ENCODE measurements around the gene GRIP1. TPM values are rescaled to one million over a fixed set of nuclear protein-coding genes. Genes with fewer than 3 reads are reported as not detected.

The GRIP1 gene
- total RNA-seq, 2 experiments from 2014 or later: 5.4 TPM

DNA sequence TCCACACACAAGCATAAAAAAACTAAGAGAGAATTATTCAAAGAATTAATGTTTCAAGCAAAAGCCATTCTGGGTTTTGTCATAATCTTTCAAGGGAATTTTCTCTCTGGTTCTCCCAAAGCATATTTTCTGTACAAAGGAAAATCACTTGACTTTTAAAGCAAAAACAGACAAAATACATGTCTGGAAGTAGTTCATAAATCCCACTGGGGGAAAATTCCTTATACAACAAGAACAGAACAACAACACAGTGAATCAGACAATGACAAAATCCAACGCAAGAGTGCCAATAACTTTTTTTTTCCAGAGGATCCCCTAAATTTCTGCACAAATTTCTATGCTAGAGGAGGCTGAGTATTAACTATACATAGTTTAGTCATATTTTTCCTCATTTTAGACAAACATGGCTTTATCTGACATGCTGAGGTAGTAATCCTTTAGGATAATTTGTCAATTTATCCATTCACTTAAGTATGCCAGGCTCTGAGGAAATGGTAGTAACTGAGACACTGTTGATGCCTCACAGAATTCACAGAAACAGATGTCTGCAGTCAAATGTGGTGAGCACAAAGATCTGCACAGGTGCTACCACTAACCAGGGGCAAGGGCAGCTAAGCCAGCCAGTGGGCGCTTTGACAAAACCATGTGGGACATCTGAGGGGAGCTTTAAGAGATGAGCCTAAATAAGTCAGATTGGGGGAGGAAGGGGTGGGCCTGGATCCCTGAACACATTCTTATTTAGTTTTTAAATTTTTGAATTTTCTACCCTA, 38.0 kb downstream of the GRIP1 start:
- Mint-ChIP-seq H3K9me3 (no peaks in the 10 kb centered on the region), H3K27ac (no peak overlapping the region), H3K36me3 (ENCODE audit: low read depth) (no peaks in the 10 kb centered on the region), H3K4me1 (ENCODE audit: low read depth) (no peaks in the 10 kb centered on the region), H3K4me3 (no peak overlapping the region), H3K27me3 (peaks cover 9% of the 10 kb centered on the region)
- H3K4me3 ChIP-seq (ENCODE audit: low read length): no peak overlapping the region
- H3K36me3 ChIP-seq (ENCODE audit: insufficient read depth, low read length): no peaks in the 10 kb centered on the region
- ChIA-PET POLR2A (no interaction called here), CTCF (no interaction called here)
- H3K27ac ChIP-seq (ENCODE audit: low read depth in 1 of 2, low read length in 2 of 2): no peak overlapping the region
- ATAC-seq (ENCODE audit: poor library complexity) (no peak), DNase-seq (no peak)
- intact Hi-C loops (cut with DNase I, micrococcal nuclease): no loop called here
- no peaks in the 10 kb centered on the region for H3K27me3 ChIP-seq (ENCODE audit: control insufficient read depth in 1 of 2, insufficient read depth in 2 of 2, low read length in 2 of 2)
- TF ChIP-seq CTCF (IDR thresholded peaks at IDR 0.05): no peak
- no peaks in the 10 kb centered on the region for H3K4me1 ChIP-seq (ENCODE audit: insufficient read depth, low read length)
- no peaks in the 10 kb centered on the region for H3K9me3 ChIP-seq (ENCODE audit: control insufficient read depth in 1 of 2, insufficient read depth in 1 of 2, low read length in 2 of 2)

DNA sequence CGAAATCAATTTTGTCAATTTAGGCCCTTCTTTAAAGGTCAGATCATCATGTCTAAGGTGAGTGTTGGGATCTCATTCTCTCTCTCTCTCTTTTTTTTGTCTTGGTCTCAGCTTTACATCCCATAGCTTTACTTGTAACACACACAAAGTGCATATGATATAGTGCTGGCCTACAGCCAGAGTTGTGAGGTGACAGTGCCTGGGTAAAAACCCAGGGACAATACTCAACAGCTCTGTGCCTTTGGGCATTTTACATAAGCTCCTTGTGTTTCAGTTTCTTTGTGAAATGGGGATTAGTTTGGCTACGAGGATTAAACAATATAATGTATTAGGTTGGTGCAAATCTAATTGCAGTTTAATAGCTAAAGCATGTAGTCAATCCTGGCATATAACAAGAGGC, 40.2 kb downstream of the GRIP1 start:
- DNase-seq: no peak
- no peak overlapping the region for H3K27ac ChIP-seq (ENCODE audit: low read depth in 1 of 2, low read length in 2 of 2)
- no peaks in the 10 kb centered on the region for H3K27me3 ChIP-seq (ENCODE audit: control insufficient read depth in 1 of 2, insufficient read depth in 2 of 2, low read length in 2 of 2)
- no peaks in the 10 kb centered on the region for H3K4me1 ChIP-seq (ENCODE audit: insufficient read depth, low read length)
- H3K9me3 ChIP-seq (ENCODE audit: control insufficient read depth in 1 of 2, insufficient read depth in 1 of 2, low read length in 2 of 2): no peaks in the 10 kb centered on the region
- no peak for ATAC-seq (ENCODE audit: poor library complexity)
- H3K4me3 Mint-ChIP-seq: no peak overlapping the region
- no peaks in the 10 kb centered on the region for H3K9me3 Mint-ChIP-seq
- intact Hi-C loops (cut with DNase I, micrococcal nuclease): no loop called here
- H3K4me3 ChIP-seq (ENCODE audit: low read length): no peak overlapping the region
- H3K4me1 Mint-ChIP-seq (ENCODE audit: low read depth): no peaks in the 10 kb centered on the region
- H3K36me3 Mint-ChIP-seq (ENCODE audit: low read depth): no peaks in the 10 kb centered on the region
- TF ChIP-seq CTCF (IDR thresholded peaks at IDR 0.05): no peak
- H3K27ac Mint-ChIP-seq: no peak overlapping the region
- CTCF ChIA-PET: interaction anchor here (1.2 kb wide), 1 partner anchor 9 kb away, joined by 3 read pairs; no protein-coding TSS in a partner anchor
- POLR2A ChIA-PET: no interaction called here
- H3K36me3 ChIP-seq (ENCODE audit: insufficient read depth, low read length): no peaks in the 10 kb centered on the region
- H3K27me3 Mint-ChIP-seq: peaks cover 14% of the 10 kb centered on the region

DNA sequence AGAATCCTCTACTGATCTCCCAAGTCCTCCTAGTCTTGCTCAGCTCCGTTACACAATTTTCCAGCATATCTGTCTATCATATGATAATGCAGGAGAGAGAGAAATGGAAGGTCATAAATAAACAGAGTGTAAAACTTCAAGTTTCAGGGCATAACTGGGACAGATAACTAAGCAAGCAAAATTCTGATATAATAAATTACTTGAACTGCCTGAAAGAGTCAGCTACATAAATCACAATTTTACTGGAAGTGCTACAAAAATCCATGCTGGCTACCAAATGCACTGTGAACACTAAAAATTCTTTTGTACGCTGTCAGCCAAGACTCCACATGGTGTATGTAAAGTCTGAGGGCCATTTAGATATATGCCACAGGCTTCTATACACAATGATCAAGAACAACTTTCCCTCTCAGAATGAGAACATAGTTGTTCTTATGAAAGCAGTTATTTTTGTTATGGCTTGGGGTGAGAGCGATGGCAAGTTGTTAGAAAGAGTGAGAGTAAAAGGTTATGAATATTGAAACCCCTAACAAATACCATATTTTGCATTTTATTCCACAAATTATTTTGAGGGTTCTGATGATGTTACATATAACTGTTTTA, 41.1 kb downstream of the GRIP1 start:
- DNase-seq: no peak
- no peaks in the 10 kb centered on the region for H3K36me3 Mint-ChIP-seq (ENCODE audit: low read depth)
- POLR2A ChIA-PET: no interaction called here
- no peaks in the 10 kb centered on the region for H3K36me3 ChIP-seq (ENCODE audit: insufficient read depth, low read length)
- H3K4me3 Mint-ChIP-seq: no peak overlapping the region
- TF ChIP-seq CTCF (IDR thresholded peaks at IDR 0.05): no peak
- H3K4me1 ChIP-seq (ENCODE audit: insufficient read depth, low read length): no peaks in the 10 kb centered on the region
- H3K27me3 ChIP-seq (ENCODE audit: control insufficient read depth in 1 of 2, insufficient read depth in 2 of 2, low read length in 2 of 2): no peaks in the 10 kb centered on the region
- peaks cover 14% of the 10 kb centered on the region for H3K27me3 Mint-ChIP-seq
- intact Hi-C loops (cut with DNase I, micrococcal nuclease): no loop called here
- no peaks in the 10 kb centered on the region for H3K9me3 Mint-ChIP-seq
- H3K4me3 ChIP-seq (ENCODE audit: low read length): no peak overlapping the region
- CTCF ChIA-PET: interaction anchor here (1.2 kb wide), 1 partner anchor 8 kb away, joined by 3 read pairs; no protein-coding TSS in a partner anchor
- no peak overlapping the region for H3K27ac Mint-ChIP-seq
- H3K27ac ChIP-seq (ENCODE audit: low read depth in 1 of 2, low read length in 2 of 2): no peak overlapping the region
- no peaks in the 10 kb centered on the region for H3K4me1 Mint-ChIP-seq (ENCODE audit: low read depth)
- no peak for ATAC-seq (ENCODE audit: poor library complexity)
- no peaks in the 10 kb centered on the region for H3K9me3 ChIP-seq (ENCODE audit: control insufficient read depth in 1 of 2, insufficient read depth in 1 of 2, low read length in 2 of 2)

All from CD4-positive, alpha-beta T cell (primary cell).